ENCODE data around the gene RASSF8. TPM values are rescaled to one million over a fixed set of nuclear protein-coding genes. Genes with fewer than 3 reads are reported as not detected.
A peak's percentile ranks its signal among the peaks of the same experiment; 100 is the strongest.

Gene RASSF8
- total and polyA plus RNA-seq, 9 of the 15 experiments (the other 6 are each of a cell fraction or from before 2014, with no cell fraction given) = 0.01 to 0.36 (median 0.12) TPM; not detected in 1

DNA sequence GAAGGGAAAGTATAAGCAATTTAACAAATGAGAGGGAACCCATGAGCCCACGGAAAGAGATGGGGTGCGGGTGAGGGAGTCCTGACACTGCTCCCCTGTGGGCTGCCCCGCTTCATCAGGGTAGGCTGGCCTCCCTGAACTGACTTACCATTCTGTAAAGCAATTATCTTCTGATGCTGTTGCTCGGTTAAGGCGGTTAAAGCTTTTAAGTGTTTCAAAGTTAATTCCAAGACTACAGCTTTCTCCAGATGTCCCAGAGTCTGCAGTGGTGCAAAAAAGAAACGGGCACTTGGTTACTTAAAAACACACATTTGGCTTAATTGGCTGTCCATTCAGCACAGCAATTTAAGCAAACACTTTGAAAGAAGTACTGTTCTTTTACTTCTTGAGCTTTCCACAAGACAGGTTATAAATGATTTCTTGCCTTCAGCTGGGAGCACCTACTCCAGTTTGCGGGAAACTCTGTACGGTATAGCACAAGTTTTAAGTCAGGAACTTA is 165.0 kb downstream of the RASSF8 start:
- Histone ChIP-seq H2AFZ (ENCODE audit: low read depth, low read length) (no peak overlapping the region), H3K9ac (ENCODE audit: insufficient read depth in 1 of 2, low read depth in 2 of 2, low read length in 2 of 2) (no peak overlapping the region), H3K36me3 (ENCODE audit: control insufficient read depth, insufficient read depth, low read length) (no peaks in the 10 kb centered on the region), H4K20me1 (replicated peaks; ENCODE audit: control insufficient read depth, insufficient read depth, low read length) (no peaks in the 10 kb centered on the region; the same call in 1 of the 2 replicates), H3K4me2 (ENCODE audit: insufficient read depth, low read length) (no peak overlapping the region; the same call in 1 of the 2 replicates), H3K4me3 (no peak overlapping the region), H3K4me1 (replicated peaks in 1 of 2; ENCODE audit: control insufficient read depth in 2 of 2, insufficient read depth in 2 of 2, low read length in 2 of 2) (peaks cover 0 to 25% of the 10 kb centered on the region in 2 experiments; a peak in 4 of 5 replicates), H3K27me3 (ENCODE audit: control insufficient read depth in 2 of 2, insufficient read depth in 2 of 2, low read length in 2 of 2) (peaks cover 46 to 52% of the 10 kb centered on the region in 2 experiments), H3K9me1 (ENCODE audit: control insufficient read depth, insufficient read depth, low read length) (no peaks in the 10 kb centered on the region), H3K9me3 (replicated peaks; ENCODE audit: control insufficient read depth, insufficient read depth, low read depth, low read length) (no peaks in the 10 kb centered on the region), H3K27ac (ENCODE audit: extremely low read depth, low read depth, low read length) (no peak overlapping the region), H3K79me2 (ENCODE audit: control insufficient read depth, insufficient read depth, low read length) (no peaks in the 10 kb centered on the region)
- in situ Hi-C loops (cut with MboI) (no loop called here), intact Hi-C loops (cut with micrococcal nuclease) (no loop called here)
- DNase-seq (ENCODE audit: extremely low read depth in 1 of 4, low spot score in 3 of 4) (no peak), FAIRE-seq (no peak), ATAC-seq (no peak)
- ChIA-PET CTCF (ENCODE audit: low intra/inter-chr PET ratio) (no interaction called here), POLR2A (interaction anchor here (0.7 to 2.1 kb wide), 4 partner anchors 8 to 459 kb away, joined by 3 to 6 read pairs (median 4); no protein-coding TSS in a partner anchor)
- BruUV-seq (replicated peaks) = no TSS peak
- 0 out of 2 replicates have a peak, but pooled peaks have one; percentile 18 for TF ChIP-seq ZBTB9 (CRISPR knock-in tag; IDR thresholded peaks at IDR 0.05)
- TF ChIP-seq CBX2 (IDR thresholded peaks at IDR 0.05; ENCODE audit: insufficient read depth, low read length, poor library complexity, severe bottlenecking) = peak; percentile 56
- TF ChIP-seq CBX1 (IDR thresholded peaks at IDR 0.05; ENCODE audit: low read depth) = no peak
- TF ChIP-seq NCOR1 (IDR thresholded peaks at IDR 0.05) = no peak
- 17% methylated on average over 8 of the region's 8 CpGs for WGBS (ENCODE audit: insufficient coverage, low coverage, missing lambda C conversion rate)
